Measurements from ENCODE around the gene EMX1. TPM values are rescaled to one million over a fixed set of nuclear protein-coding genes. Genes with fewer than 3 reads are reported as not detected.

The EMX1 gene
- total and polyA plus RNA-seq, 9 donors, result 0.20 to 1.1 (median 0.28) TPM; not detected in 5

GRCh38 chr2:72942881-72943418 is 25.6 kb downstream of the EMX1 start:
- DNase-seq, result no peak
- H3K4me1 ChIP-seq (ENCODE audit: insufficient read depth), result no peaks in the 10 kb centered on the region
- TF ChIP-seq CTCF (IDR thresholded peaks at IDR 0.05), result no peak
- TF ChIP-seq POLR2A (IDR thresholded peaks at IDR 0.05), result no peak

GRCh38 chr2:72943540-72944395 is 26.4 kb downstream of the EMX1 start:
- Histone ChIP-seq H3K27me3 (no peaks in the 10 kb centered on the region), H3K9me3 (no peaks in the 10 kb centered on the region), H3K27ac (no peak overlapping the region), H3K36me3 (no peaks in the 10 kb centered on the region), H3K4me1 (ENCODE audit: insufficient read depth) (no peaks in the 10 kb centered on the region), H3K4me3 (no peak overlapping the region)
- TF ChIP-seq CTCF (IDR thresholded peaks at IDR 0.05) (no peak), EP300 (IDR thresholded peaks at IDR 0.05) (no peak), POLR2A (IDR thresholded peaks at IDR 0.05) (no peak)
- DNase-seq, result no peak
- WGBS, 3 donors, result 91 to 93% (median 91%) methylated on average over 7 of the region's 7 CpGs
- intact Hi-C loops (cut with DNase I), result no loop called here

More at GRCh38 chr2:72942881-72943418, 25.6 kb downstream of the EMX1 start:
- Histone ChIP-seq H3K9me3 (no peaks in the 10 kb centered on the region), H3K27me3 (no peaks in the 10 kb centered on the region), H3K36me3 (no peaks in the 10 kb centered on the region), H3K27ac (no peak overlapping the region), H3K4me3 (no peak overlapping the region)
- WGBS, 3 donors, result 92 to 97% (median 94%) methylated on average over 8 of the region's 8 CpGs
- intact Hi-C loops (cut with DNase I), result no loop called here

- intact Hi-C loops (cut with DNase I), result no loop called here
- Histone ChIP-seq H3K27me3 (no peaks in the 10 kb centered on the region), H3K4me3 (no peak overlapping the region), H3K36me3 (no peaks in the 10 kb centered on the region), H3K27ac (no peak overlapping the region), H3K9me3 (no peaks in the 10 kb centered on the region), H3K4me1 (ENCODE audit: insufficient read depth) (no peaks in the 10 kb centered on the region)
- no peak for TF ChIP-seq POLR2A (IDR thresholded peaks at IDR 0.05)
- no peak for TF ChIP-seq CTCF (IDR thresholded peaks at IDR 0.05)
- no peak for TF ChIP-seq EP300 (IDR thresholded peaks at IDR 0.05)
- no peak for DNase-seq
- 92 to 94% (median 93%) methylated on average over 16 of the region's 16 CpGs for WGBS, 3 donors
Measured at GRCh38 chr2:72944804-72945449, 27.6 kb downstream of the EMX1 start.

GRCh38 chr2:72945450-72946019 is 28.2 kb downstream of the EMX1 start:
- intact Hi-C loops (cut with DNase I), result no loop called here
- TF ChIP-seq CTCF (IDR thresholded peaks at IDR 0.05) (no peak), POLR2A (IDR thresholded peaks at IDR 0.05) (no peak), EP300 (IDR thresholded peaks at IDR 0.05) (no peak)
- 89 to 91% (median 90%) methylated on average over 9 of the region's 9 CpGs for WGBS, 3 donors

More at GRCh38 chr2:72945450-72946019, 28.2 kb downstream of the EMX1 start:
- Histone ChIP-seq H3K36me3 (no peaks in the 10 kb centered on the region), H3K9me3 (no peaks in the 10 kb centered on the region), H3K4me3 (no peak overlapping the region), H3K4me1 (ENCODE audit: insufficient read depth) (no peaks in the 10 kb centered on the region), H3K27me3 (no peaks in the 10 kb centered on the region), H3K27ac (no peak overlapping the region)
- DNase-seq, result no peak

Measured in ovary (tissue), 9 donors.